A549 (cell line): ENCODE data around the gene GUCA2A. TPM values are rescaled to one million over a fixed set of nuclear protein-coding genes. Genes with fewer than 3 reads are reported as not detected.
A peak's percentile ranks its signal among the peaks of the same experiment; 100 is the strongest.

Source experiments
- ATAC-seq, 2 experiments: fragments of 200-7000 bp in 1 of 2; fragments of >200 bp in 1 of 2; cut with Nextera tagmentation in 1 of 2; cut with Tn5 transposase in 1 of 2; 3 replicates each; pipeline versions ENCODE4 v1.8.0 to v1.9.1; 2018 to 2020; ENCODE audit warnings: mild to moderate bottlenecking in 1 of 2, moderate library complexity in 1 of 2
- CTCF ChIA-PET: fragments of 300-600 bp; sonication (Branson Sonifier 250); formaldehyde crosslinking; extraction: SDS; loops from one replicate; lab custom pipeline; 2021; ENCODE audit warnings: antibody characterized with exemption, inconsistent platforms; lab: Yijun Ruan, JAX
- POLR2A ChIA-PET: fragments of 350-600 bp; formaldehyde crosslinking; extraction: SDS; loops from one replicate; lab custom pipeline; 2021; ENCODE audit warnings: antibody characterized with exemption, inconsistent platforms; lab: Yijun Ruan, JAX
- DNase-seq, 2 experiments: peaks; one replicate each; pipeline versions ENCODE4 v3.0.0 to v3.0.0-alpha.2; 2011 to 2016; ENCODE audit warnings: low read depth in 1 of 2, low spot score in 1 of 2
- FAIRE-seq: peaks from 2 replicates; lab custom pipeline; 2011; peaks lifted over from hg19 to GRCh38; lab: Jason Lieb, UNC
- H3K27ac ChIP-seq, 2 experiments: fragments of >200 bp; sonication (Bioruptor Twin); formaldehyde crosslinking; 3 replicates each; pipeline ENCODE4 v1.5.1; 2016 to 2017
- H3K4me1 ChIP-seq: fragments of >200 bp; sonication (Bioruptor Twin); formaldehyde crosslinking; 3 replicates; pipeline ENCODE4 v1.6.1; 2016
- H3K4me2 ChIP-seq: fragments of >200 bp; sonication (Bioruptor Twin); formaldehyde crosslinking; 3 replicates; pipeline ENCODE4 v1.6.1; 2016
- H3K4me3 ChIP-seq: fragments of >200 bp; sonication (Bioruptor Twin); formaldehyde crosslinking; 3 replicates; pipeline ENCODE4 v1.5.1; 2016
- H3K9me3 ChIP-seq: fragments of >200 bp; sonication (Bioruptor Twin); formaldehyde crosslinking; 3 replicates; pipeline ENCODE4 v1.6.1; 2016
- CEBPB ChIP-seq, 2 experiments: fragments of >200 bp in 1 of 2; sonication (Bioruptor Twin) in 1 of 2; formaldehyde crosslinking in 1 of 2; IDR thresholded peaks; 2 replicates each; pipeline ENCODE4 v1.6.1; 2012 to 2016
- CHD2 ChIP-seq: fragments of 150-350 bp; IDR thresholded peaks from 2 replicates; pipeline ENCODE4 v1.6.1; 2014; ENCODE audit warnings: low read length; ENCODE audit not compliant: partially characterized antibody
- CHD4 ChIP-seq: fragments of 200-600 bp; sonication (generic); IDR thresholded peaks from 2 replicates; pipeline ENCODE4 v1.6.1; 2016; ENCODE audit warnings: antibody characterized with exemption, mild to moderate bottlenecking, borderline replicate concordance
- EHMT2 ChIP-seq: fragments of 200-600 bp; sonication (generic); IDR thresholded peaks from 2 replicates; pipeline ENCODE4 v1.6.1; 2016; ENCODE audit warnings: antibody characterized with exemption, low read depth, mild to moderate bottlenecking, moderate library complexity
- EP300 ChIP-seq, 2 experiments: fragments of >200 bp; sonication (Bioruptor Twin); formaldehyde crosslinking; IDR thresholded peaks; 2 replicates in 1 of 2; 3 replicates in 1 of 2; pipeline ENCODE4 v1.6.1; 2016 to 2017
- FOSB ChIP-seq: fragments of 250-450 bp; sonication (Bioruptor Pico); IDR thresholded peaks from 2 replicates; pipeline ENCODE4 v1.5.0; 2020; ENCODE audit warnings: mild to moderate bottlenecking, moderate library complexity
- HOXA7 ChIP-seq: fragments of 250-450 bp; sonication (Bioruptor Pico); IDR thresholded peaks from 2 replicates; pipeline ENCODE4 v1.5.0; 2020; ENCODE audit warnings: mild to moderate bottlenecking, moderate library complexity
- POLR2A ChIP-seq: IDR thresholded peaks from 2 replicates; pipeline ENCODE4 v1.6.1; 2012; ENCODE audit warnings: mild to moderate bottlenecking, low read length
- POLR2AphosphoS2 ChIP-seq: conservative IDR thresholded peaks from 2 replicates; pipeline ENCODE4 v1.6.1; 2012; ENCODE audit warnings: low read length, improper control_type of control experiment, inconsistent platforms
- RCOR1 ChIP-seq: fragments of 150-350 bp; IDR thresholded peaks from 2 replicates; pipeline ENCODE4 v1.6.1; 2014; ENCODE audit warnings: antibody characterized with exemption, low read length, low read depth
- RFX5 ChIP-seq: fragments of 450-650 bp; IDR thresholded peaks from 2 replicates; pipeline ENCODE4 v1.7.1; 2014; ENCODE audit warnings: antibody characterized with exemption, mild to moderate bottlenecking, moderate library complexity
- SMC3 ChIP-seq: fragments of >200 bp; sonication (Bioruptor Twin); formaldehyde crosslinking; IDR thresholded peaks from 3 replicates; pipeline ENCODE4 v1.6.1; 2018; ENCODE audit warnings: inconsistent platforms
- TFCP2L1 ChIP-seq: fragments of 250-450 bp; sonication (Bioruptor Pico); IDR thresholded peaks from 2 replicates; pipeline ENCODE4 v1.5.0; 2021; ENCODE audit warnings: mild to moderate bottlenecking
- ZFP36 ChIP-seq: fragments of 450-650 bp; IDR thresholded peaks from 2 replicates; pipeline ENCODE4 v1.6.1; 2014; ENCODE audit warnings: borderline replicate concordance; ENCODE audit not compliant: partially characterized antibody
- ZSCAN20 ChIP-seq: fragments of 250-450 bp; sonication (Bioruptor Pico); IDR thresholded peaks from 2 replicates; pipeline ENCODE4 v1.8.0; 2022; ENCODE audit warnings: mild to moderate bottlenecking, moderate library complexity
- WGBS: methylation state at CpG from one replicate; pipeline ENCODE4 v1.1.6; 2017; ENCODE audit errors: missing lambda C conversion rate; 5-methylcytosine and 5-hydroxymethylcytosine counted together
- polyA plus RNA-seq, 4 experiments: library from polyadenylated mRNA; depleted of rRNA in 3 of 4; stranded (reverse); fragments of >200 nt; fragmentation: RNase III in 1 of 4; extraction: RNeasy Plus Mini Kit Qiagen cat#74134 plus additional on column Dnase treatment in 1 of 4; gene quantifications; 2 replicates in 3 of 4; 3 replicates in 1 of 4; pipeline ENCODE4 v1.2.3, GENCODE V29; 2011 to 2017
- TF ChIP-seq, protein P1 (sequence below): fragments of >200 bp; sonication (Bioruptor Twin); formaldehyde crosslinking; IDR thresholded peaks from 3 replicates; pipeline ENCODE4 v1.6.1; 2016
- TF ChIP-seq, protein P2 (sequence below): fragments of 150-350 bp; IDR thresholded peaks from 2 replicates; pipeline ENCODE4 v1.6.1; 2014; ENCODE audit warnings: low read depth, mild to moderate bottlenecking, low read length
- TF ChIP-seq, protein P3 (sequence below): fragments of 250-450 bp; sonication (Bioruptor Pico); IDR thresholded peaks from 2 replicates; pipeline ENCODE4 v1.5.0; 2021; ENCODE audit warnings: mild to moderate bottlenecking, moderate library complexity, borderline replicate concordance
- TF ChIP-seq, protein P4 (sequence below): fragments of >200 bp; sonication (Bioruptor Twin); formaldehyde crosslinking; IDR thresholded peaks from 3 replicates; pipeline ENCODE4 v1.5.1; 2016

Gene GUCA2A
- polyA plus RNA-seq, 2 of the 4 experiments (the other 2 are of a cell fraction) = not detected

DNA sequence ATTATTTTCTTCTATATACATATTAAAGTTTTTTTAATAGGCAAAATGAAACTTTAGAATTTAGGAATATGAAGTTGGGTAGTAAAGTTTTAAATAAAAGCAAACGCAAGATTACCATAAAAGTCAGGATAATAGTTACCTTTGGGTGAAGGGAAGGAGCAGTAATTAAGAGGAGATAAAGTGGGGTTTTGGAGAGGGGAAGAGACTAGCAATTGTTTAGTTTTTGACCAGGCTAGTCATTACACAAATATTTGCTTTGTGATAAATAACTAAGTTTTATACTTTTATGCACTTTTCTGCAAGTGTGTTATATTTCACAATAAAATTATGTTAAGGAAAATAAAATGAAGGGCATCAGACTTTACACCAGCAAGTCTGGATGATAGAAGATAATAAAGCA, 39.0 kb downstream of the GUCA2A start:
- no peak overlapping the region for H3K4me2 ChIP-seq
- no peak overlapping the region for H3K27ac ChIP-seq
- CTCF ChIA-PET = interaction anchor here (0.6 kb wide), 1 partner anchor 58 kb away, joined by 3 read pairs; no protein-coding TSS in a partner anchor
- 81% methylated on average over 1 of the region's 1 CpG for WGBS
- ATAC-seq (no peak), FAIRE-seq (no peak), DNase-seq (no peak)
- H3K4me1 ChIP-seq = no peaks in the 10 kb centered on the region
- POLR2A ChIA-PET = no interaction called here
- no peak overlapping the region for H3K4me3 ChIP-seq
- H3K9me3 ChIP-seq = no peaks in the 10 kb centered on the region
- TF ChIP-seq, protein P1, sequence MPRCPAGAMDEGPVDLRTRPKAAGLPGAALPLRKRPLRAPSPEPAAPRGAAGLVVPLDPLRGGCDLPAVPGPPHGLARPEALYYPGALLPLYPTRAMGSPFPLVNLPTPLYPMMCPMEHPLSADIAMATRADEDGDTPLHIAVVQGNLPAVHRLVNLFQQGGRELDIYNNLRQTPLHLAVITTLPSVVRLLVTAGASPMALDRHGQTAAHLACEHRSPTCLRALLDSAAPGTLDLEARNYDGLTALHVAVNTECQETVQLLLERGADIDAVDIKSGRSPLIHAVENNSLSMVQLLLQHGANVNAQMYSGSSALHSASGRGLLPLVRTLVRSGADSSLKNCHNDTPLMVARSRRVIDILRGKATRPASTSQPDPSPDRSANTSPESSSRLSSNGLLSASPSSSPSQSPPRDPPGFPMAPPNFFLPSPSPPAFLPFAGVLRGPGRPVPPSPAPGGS = no peak
- TF ChIP-seq HOXA7 (CRISPR knock-in tag) = no peak
- TF ChIP-seq ZSCAN20 (CRISPR knock-in tag) = no peak
- TF ChIP-seq CEBPB (IDR thresholded peaks at IDR 0.05) = no peak
- no peak for TF ChIP-seq RFX5
- no peak for TF ChIP-seq FOSB (CRISPR knock-in tag)
- no peak for TF ChIP-seq ZFP36
- TF ChIP-seq, protein P2, sequence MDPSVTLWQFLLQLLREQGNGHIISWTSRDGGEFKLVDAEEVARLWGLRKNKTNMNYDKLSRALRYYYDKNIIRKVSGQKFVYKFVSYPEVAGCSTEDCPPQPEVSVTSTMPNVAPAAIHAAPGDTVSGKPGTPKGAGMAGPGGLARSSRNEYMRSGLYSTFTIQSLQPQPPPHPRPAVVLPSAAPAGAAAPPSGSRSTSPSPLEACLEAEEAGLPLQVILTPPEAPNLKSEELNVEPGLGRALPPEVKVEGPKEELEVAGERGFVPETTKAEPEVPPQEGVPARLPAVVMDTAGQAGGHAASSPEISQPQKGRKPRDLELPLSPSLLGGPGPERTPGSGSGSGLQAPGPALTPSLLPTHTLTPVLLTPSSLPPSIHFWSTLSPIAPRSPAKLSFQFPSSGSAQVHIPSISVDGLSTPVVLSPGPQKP = no peak
- no peak for TF ChIP-seq TFCP2L1
- no peak for TF ChIP-seq EP300 (IDR thresholded peaks at IDR 0.05)
- TF ChIP-seq, protein P3, sequence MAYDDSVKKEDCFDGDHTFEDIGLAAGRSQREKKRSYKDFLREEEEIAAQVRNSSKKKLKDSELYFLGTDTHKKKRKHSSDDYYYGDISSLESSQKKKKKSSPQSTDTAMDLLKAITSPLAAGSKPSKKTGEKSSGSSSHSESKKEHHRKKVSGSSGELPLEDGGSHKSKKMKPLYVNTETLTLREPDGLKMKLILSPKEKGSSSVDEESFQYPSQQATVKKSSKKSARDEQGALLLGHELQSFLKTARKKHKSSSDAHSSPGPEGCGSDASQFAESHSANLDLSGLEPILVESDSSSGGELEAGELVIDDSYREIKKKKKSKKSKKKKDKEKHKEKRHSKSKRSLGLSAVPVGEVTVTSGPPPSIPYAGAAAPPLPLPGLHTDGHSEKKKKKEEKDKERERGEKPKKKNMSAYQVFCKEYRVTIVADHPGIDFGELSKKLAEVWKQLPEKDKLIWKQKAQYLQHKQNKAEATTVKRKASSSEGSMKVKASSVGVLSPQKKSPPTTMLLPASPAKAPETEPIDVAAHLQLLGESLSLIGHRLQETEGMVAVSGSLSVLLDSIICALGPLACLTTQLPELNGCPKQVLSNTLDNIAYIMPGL (CRISPR knock-in tag) = no peak
- TF ChIP-seq SMC3 = no peak
- TF ChIP-seq CHD4 = no peak
- no peak for TF ChIP-seq RCOR1
- TF ChIP-seq POLR2AphosphoS2 = no peak
- TF ChIP-seq, protein P4, sequence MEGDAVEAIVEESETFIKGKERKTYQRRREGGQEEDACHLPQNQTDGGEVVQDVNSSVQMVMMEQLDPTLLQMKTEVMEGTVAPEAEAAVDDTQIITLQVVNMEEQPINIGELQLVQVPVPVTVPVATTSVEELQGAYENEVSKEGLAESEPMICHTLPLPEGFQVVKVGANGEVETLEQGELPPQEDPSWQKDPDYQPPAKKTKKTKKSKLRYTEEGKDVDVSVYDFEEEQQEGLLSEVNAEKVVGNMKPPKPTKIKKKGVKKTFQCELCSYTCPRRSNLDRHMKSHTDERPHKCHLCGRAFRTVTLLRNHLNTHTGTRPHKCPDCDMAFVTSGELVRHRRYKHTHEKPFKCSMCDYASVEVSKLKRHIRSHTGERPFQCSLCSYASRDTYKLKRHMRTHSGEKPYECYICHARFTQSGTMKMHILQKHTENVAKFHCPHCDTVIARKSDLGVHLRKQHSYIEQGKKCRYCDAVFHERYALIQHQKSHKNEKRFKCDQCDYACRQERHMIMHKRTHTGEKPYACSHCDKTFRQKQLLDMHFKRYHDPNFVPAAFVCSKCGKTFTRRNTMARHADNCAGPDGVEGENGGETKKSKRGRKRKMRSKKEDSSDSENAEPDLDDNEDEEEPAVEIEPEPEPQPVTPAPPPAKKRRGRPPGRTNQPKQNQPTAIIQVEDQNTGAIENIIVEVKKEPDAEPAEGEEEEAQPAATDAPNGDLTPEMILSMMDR = no peak
- no peak for TF ChIP-seq POLR2A
- TF ChIP-seq EHMT2 = no peak

DNA sequence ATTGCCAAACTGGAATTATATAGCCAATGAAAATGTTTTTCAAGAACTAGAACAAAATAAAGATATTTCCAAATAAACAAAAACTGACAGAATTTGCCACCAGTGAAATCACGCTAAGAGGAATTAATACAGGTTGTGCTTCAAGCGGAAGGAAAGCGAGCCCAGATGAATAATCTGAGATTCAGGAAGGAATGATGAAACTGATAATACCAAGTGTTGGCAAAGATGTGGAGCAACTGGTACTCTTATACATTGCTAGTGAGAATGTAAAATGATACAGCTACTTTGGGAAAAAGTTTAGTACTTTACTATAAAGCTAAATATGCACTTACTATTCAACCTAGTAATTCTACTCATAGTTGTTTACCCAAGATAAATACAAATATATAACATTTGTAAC, 42.1 kb downstream of the GUCA2A start:
- Histone ChIP-seq H3K27ac (no peak overlapping the region), H3K4me3 (no peak overlapping the region), H3K4me1 (no peaks in the 10 kb centered on the region), H3K4me2 (no peak overlapping the region), H3K9me3 (no peaks in the 10 kb centered on the region)
- ChIA-PET CTCF (no interaction called here), POLR2A (no interaction called here)
- FAIRE-seq (no peak), DNase-seq (no peak), ATAC-seq (no peak)
- WGBS = 88% methylated on average over 3 of the region's 3 CpGs
- TF ChIP-seq ZFP36 = peak; percentile 30
- no peak for TF ChIP-seq CHD2
